ENCODE measurements around the gene RANBP3.

RANBP3 gene

GRCh38 chr19:5948752-5949564 lies 29.0 kb downstream of the RANBP3 start:
- DNase-seq = no peak

DNA sequence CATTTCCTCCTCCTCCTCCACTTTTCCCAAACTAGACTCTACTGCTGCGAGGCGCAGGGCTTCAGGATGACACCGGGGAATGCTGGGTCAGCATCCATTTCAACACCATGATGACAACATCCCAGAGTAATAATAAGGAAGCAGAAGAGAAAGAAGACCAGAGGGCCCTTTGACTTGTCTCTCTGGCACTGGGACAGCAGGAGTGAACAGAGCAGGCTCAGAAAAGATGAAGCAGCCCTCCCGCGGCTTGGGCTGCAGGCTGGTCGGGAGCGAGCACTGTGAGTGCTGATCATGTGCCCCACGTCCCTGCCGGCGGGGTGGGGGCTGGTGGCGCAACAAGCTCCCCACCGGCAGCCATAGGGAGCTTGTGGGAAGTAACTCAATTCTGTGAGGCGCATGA lies 30.5 kb downstream of the RANBP3 start:
- DNase-seq = no peak

GRCh38 chr19:5943623-5944022 lies 34.3 kb downstream of the RANBP3 start:
- no peak for DNase-seq

DNA sequence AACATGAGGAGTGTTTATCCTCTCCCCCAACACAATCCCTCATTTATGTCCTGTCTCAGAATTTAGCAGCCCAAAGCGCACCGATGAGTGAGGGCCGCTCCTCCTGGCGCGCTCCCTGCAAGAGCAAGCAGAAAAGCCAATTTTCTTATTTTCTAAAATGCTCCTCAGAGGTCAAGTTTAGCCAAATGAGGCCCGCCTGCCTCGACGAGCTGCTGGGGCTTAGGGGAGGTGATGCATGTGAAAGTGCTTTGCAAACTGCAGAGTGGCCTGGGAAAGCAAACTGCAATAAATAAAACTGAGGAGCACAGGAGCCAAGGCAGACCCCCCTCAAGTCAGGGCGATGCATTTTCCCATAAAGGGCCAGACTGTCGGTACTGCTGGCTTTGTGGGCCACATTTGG lies 34.9 kb downstream of the RANBP3 start:
- no peak for DNase-seq

DNA sequence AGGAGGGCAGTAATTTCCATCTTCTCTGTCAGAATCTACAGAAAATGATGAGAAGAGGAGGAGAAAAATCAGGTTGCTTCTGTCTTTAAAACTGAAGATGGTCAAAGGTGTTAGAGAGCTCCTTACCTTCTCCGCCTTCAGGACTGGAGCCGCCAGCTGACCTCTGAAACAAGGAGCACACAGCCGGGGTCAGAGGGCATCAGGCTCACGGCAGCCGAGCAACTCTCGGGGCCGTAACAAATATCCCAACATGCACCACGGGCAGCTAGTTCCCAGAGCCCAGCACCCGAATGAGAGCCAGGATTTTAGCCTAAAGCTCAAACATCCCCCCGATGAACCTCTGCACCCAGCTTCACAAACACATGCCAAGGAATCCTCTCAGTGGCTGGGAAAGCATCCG lies 36.3 kb downstream of the RANBP3 start:
- no peak for DNase-seq

DNA sequence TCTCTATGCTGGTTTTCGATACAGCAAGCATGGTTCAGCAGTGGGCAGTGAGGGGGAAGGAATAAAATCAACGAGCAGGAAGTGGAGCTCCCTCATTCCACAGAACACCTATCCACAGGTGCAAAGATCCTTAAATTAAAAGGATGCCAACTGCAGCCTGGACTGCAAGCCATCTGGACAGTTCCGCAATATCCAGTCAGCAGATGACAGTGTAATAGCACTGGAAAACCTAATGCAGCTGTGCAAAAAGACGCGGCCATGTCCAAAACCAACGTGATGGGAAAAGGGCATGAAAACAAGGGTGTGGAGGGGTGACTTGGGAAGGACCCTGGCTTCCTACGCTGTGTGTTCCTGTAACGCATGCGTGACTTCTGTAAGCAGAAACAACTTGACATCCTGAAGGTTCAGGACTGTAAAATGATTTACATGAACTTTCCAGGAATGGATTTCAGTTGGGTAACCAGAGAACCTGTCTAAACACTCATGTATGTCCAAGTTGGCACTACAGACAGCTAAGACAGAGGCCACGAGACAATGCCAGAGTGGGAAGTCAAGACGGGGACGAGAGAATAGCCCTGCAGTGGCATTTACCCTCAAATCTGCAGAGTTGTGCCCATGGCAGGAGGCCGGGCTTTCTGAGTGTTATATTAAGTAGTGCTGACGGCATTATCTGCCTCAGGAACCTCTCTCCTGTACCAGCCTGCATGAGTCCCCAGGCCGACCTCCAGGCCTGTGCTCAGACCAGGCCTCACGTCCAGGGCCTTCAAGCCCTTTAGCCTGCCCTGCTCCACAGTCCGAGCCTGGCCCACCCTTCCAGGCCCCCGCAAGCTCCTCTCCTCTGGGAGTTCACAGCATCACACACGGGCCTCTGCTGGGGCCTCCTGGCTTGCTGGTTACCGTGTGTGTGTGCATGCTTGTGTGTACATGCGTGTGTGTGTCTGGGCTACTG lies 37.4 kb downstream of the RANBP3 start:
- no peak for DNase-seq

- no peak for DNase-seq
Measured at GRCh38 chr19:5937550-5937949, 40.4 kb downstream of the RANBP3 start.

DNA sequence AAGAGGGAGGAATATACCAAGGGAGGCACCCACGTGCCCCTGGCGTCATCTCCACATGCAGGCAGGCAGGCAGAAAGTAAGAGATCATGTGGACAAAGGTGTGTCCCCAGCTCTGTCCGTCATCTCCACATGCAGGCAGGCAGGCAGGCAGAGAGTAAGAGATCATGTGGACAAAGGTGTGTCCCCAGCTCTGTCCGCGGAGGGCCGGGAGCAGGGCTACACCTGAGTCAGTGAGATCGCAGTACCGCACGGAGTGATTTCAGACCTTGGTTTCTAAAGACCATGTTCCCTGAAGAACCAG lies 41.7 kb downstream of the RANBP3 start:
- DNase-seq = no peak

DNA sequence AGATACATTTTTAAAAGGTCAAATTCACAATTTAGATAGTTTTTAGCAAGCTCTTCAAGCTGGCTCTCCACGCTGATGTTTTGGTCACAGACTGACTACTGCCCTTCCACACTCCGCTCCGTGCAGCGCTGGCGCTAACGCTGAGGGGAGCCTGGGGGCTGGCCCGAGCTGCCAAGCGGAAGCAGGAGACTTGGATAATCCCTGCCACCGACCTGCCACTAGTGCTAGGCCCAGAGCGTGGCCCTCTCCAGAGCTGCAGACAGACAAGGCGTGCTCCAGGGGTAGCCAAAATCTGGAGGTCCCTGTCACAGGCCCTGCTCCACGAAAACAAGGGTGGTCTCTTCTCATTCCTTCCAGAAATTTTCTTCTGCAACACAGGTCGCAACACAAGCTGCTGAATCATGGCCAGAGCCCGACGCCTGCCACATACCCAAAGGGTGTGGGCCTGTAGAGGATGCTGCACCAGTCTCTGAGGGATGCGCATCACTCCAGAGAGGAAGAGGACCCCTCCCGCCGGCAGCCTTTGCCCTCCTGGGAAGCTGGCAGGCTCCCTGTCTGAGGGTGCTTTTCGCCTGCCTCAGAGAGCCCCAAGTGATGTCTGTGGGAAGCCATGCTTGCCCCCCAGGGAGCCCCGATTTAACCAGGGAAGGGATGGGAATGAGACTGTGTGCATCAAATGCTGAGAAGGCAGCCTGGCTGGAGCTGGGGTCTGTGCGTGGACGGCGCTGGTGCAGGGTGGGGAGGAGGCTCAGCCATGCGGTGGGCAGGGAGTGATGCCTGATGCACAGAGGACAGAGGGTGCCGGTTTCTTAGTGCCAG lies 42.3 kb downstream of the RANBP3 start:
- no peak for DNase-seq

DNA sequence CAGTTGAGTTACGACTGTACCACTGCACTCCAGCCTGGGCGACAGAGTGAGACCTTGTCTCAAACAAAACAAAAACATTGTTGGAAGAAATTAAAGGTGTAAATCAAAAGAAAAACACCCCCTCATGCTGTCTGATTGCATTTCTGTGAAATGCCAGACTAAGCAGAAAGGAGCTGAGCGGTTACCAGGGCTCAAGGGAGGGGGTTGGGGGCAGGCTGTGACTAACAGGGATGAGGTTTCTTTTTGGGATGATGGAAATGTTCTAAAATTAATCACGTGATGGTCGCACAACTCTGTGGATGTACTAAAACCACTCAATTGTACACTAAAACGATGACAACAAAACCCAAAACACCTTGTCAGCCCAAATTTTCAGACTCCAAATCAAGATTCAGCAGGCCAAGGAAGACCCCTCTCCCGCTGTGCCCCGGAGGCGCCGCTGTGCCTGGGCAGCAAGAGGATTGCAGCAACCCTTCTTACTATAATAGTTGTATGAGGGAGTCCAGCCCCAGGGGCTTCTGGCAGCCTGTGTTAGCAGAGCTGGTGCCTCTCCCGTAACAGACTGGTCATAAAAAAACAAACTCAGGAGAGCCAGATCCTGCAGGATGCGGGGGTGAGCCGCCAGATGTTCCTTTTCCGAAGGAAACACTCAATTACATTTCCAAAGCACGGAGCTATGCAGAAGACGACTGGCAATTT lies 43.0 kb downstream of the RANBP3 start:
- DNase-seq = no peak

GRCh38 chr19:5934069-5934401 lies 43.9 kb downstream of the RANBP3 start:
- DNase-seq = no peak

DNA sequence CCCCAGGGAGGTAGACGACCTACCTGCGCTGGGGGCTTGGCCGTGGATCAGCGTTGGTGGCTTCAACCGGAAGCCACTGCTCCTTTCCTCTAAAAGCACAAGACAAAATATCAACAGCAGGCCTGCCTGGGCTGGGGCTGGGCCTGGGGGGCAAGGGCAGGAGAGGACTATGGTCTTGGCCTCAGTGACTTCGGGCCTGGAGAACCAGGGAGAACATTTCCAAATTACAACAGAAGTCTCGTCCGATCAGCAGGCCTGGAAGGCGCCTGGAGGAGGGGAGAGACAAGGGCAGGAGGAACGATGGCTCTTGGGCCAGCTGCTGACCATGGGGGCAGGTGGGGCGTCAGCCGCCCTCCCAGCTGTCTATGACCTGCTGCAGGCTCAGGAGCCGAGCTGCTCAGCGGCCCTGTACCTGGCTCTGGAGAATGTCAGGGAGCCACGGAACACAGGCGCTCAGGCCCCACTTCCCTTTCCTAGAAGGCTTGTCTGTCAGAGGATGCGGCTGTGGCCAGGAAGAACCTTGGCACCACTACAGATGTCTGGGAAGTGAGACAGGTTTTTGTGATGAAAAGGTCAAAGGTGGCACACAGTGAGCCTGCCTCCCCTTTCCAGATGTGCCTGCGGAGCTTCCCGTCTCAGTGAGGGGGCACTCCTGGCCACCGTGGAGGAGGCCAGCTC lies 44.4 kb downstream of the RANBP3 start:
- no peak for DNase-seq

DNA sequence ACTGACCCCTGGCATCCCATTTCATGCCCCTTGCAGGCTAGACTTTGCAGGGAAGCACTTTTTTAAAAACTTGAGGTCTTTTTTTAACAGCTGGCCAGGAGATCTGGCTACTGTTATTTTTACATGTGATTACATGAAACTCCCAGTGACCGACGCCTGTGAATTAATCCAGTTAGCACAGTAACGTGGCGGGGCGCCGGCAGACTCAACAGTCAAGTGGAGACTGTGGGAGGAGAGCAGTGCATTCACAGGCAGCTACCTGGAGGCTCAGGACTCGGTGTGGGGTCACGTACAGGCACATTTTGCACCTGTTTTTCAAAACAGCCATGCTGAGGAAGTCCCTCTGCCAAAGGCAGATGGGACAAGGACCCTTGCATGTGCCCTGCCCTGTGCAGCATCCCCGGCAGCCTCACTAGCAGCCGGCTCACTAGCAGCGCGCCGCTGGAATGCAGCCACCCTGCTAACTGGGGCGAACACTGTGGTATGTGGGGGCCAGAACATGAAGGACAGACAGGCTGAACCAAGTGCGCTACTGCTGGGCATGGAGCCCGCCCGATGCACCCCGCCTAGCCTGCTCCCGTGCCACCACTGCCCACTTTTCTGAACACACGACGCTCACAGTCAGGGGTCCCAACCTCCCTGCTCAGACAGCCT lies 45.2 kb downstream of the RANBP3 start:
- DNase-seq = no peak

- DNase-seq = no peak
Measured at GRCh38 chr19:5932146-5932545, 45.8 kb downstream of the RANBP3 start.

- no peak for DNase-seq
Measured at GRCh38 chr19:5931251-5931650, 46.7 kb downstream of the RANBP3 start.

DNA sequence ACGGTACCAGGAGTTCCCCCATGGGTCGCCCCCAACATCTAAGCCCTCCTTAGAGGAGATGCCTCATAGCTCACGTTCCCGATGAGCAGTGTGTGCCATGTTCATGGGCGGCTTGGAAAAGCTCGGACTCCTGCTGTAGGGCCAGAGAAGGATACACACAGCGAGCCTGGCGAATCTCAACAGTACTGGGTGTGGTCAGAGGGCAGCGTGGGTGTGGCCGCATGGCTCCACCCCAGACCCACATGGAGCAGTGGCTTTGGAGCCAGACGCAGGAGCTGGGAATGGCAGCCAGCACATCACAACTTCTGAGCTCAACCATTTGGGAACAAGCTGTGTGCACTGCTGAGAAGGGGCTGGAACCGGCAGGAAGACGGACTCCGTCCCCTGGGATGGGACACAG lies 48.3 kb downstream of the RANBP3 start:
- no peak for DNase-seq

- no peak for DNase-seq
Measured at GRCh38 chr19:5929179-5929578, 48.8 kb downstream of the RANBP3 start.

DNA sequence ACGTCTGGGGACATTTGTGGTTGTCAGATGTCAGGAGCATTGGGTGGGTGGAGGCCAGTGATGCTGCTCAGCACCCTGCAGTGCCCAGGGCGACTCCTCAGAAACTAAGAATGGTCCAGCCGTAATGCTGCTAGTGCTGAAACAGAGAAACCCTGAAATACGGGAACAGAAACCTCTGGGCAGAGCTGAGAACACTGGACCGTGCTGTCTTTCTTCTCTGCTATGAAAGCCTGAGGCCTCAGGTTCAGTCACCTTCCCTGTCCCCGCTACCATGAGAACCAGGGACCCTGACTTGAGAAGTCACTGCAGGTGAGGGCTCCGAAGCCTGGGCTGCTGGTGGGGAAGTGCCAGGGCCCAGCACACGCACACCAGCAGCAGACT lies 50.5 kb downstream of the RANBP3 start:
- DNase-seq = no peak

- no peak for DNase-seq
Measured at GRCh38 chr19:5926641-5927440, 51.1 kb downstream of the RANBP3 start.

- no peak for DNase-seq
Measured at GRCh38 chr19:5925830-5926427, 52.0 kb downstream of the RANBP3 start.
